K562 (cell line): ENCODE data around the gene WDR20. TPM values are rescaled to one million over a fixed set of nuclear protein-coding genes. Genes with fewer than 3 reads are reported as not detected.

Source experiments
- ATAC-seq: fragments of 200-7000 bp; cut with Tn5 transposase; 3 replicates; pipeline ENCODE4 v1.9.1; 2020; ENCODE audit warnings: moderate library complexity
- BruUV-seq: library from RNA; stranded (reverse); fragments of 400-500 nt; replicated peaks from 2 replicates; lab custom pipeline; 2021; lab: Mats Ljungman, UMichigan
- CTCF ChIA-PET: fragments of 300-600 bp; formaldehyde crosslinking; extraction: SDS; loops from one replicate; lab custom pipeline; 2021; ENCODE audit warnings: low intra/inter-chr PET ratio; lab: Yijun Ruan, JAX
- POLR2A ChIA-PET: fragments of 300-600, 350-650 bp; sonication (Branson Sonifier 250); formaldehyde crosslinking; extraction: SDS; loops from one replicate; lab custom pipeline; 2021; ENCODE audit warnings: antibody characterized with exemption, inconsistent platforms; lab: Yijun Ruan, JAX
- DNase-seq, 4 experiments: peaks; one replicate each; pipeline versions ENCODE4 v3.0.0 to v3.0.0-alpha.2; 2011 to 2018; ENCODE audit warnings: low spot score in 3 of 4, mixed read lengths in 3 of 4; ENCODE audit errors: extremely low read depth in 1 of 4
- FAIRE-seq: peaks from 2 replicates; lab custom pipeline; 2011; peaks lifted over from hg19 to GRCh38; lab: Jason Lieb, UNC
- H2AFZ ChIP-seq: 2 replicates; pipeline ENCODE4 v1.6.0; 2011; ENCODE audit warnings: low read depth, low read length, control low read depth, inconsistent platforms
- H3K27ac ChIP-seq: fragments of 200-600 bp; 3 replicates; pipeline ENCODE4 v1.8.0; 2011; ENCODE audit warnings: low read depth, mild to moderate bottlenecking, control low read depth, inconsistent platforms, low read length, moderate library complexity, mixed read lengths; ENCODE audit errors: extremely low read depth
- H3K27me3 ChIP-seq, 2 experiments: fragments of 300-600 bp in 1 of 2; 2 replicates in 1 of 2; 3 replicates in 1 of 2; pipeline versions ENCODE4 v1.6.0 to v1.8.0; 2011; ENCODE audit warnings: inconsistent platforms in 2 of 2, low read length in 2 of 2, mild to moderate bottlenecking in 1 of 2, mixed read lengths in 1 of 2, moderate library complexity in 1 of 2; ENCODE audit not compliant: control insufficient read depth in 2 of 2, insufficient read depth in 2 of 2
- H3K36me3 ChIP-seq: fragments of 300-600 bp; 3 replicates; pipeline ENCODE4 v1.8.0; 2011; ENCODE audit warnings: mild to moderate bottlenecking, low read length, inconsistent platforms; ENCODE audit not compliant: control insufficient read depth, insufficient read depth
- H3K4me1 ChIP-seq, 2 experiments: fragments of 200-600 bp in 1 of 2; replicated peaks in 1 of 2; 2 replicates in 1 of 2; 3 replicates in 1 of 2; pipeline versions ENCODE4 v1.5.1 to v1.8.0; 2011; ENCODE audit warnings: inconsistent platforms in 2 of 2, low read length in 2 of 2, mild to moderate bottlenecking in 1 of 2, mixed read lengths in 1 of 2, moderate library complexity in 1 of 2; ENCODE audit not compliant: control insufficient read depth in 2 of 2, insufficient read depth in 2 of 2
- H3K4me2 ChIP-seq: 2 replicates; pipeline ENCODE4 v1.6.1; 2011; ENCODE audit warnings: low read length, control low read depth, inconsistent platforms, mixed read lengths; ENCODE audit not compliant: insufficient read depth
- H3K4me3 ChIP-seq: fragments of 200-600 bp; sonication (generic), shearing (Covaris generic); 2 replicates; pipeline ENCODE4 v1.5.1; 2016; ENCODE audit warnings: control low read depth, inconsistent platforms
- H3K79me2 ChIP-seq: fragments of 200-600 bp; 3 replicates; pipeline ENCODE4 v1.8.0; 2011; ENCODE audit warnings: low read length, inconsistent platforms; ENCODE audit not compliant: control insufficient read depth, insufficient read depth
- H3K9ac ChIP-seq, 2 experiments: 2 replicates each; pipeline versions ENCODE4 v1.6.0 to v1.6.1; 2011; ENCODE audit warnings: low read depth in 2 of 2, low read length in 2 of 2, control low read depth in 1 of 2, inconsistent platforms in 1 of 2, mild to moderate bottlenecking in 1 of 2, mixed read lengths in 1 of 2; ENCODE audit not compliant: insufficient read depth in 1 of 2
- H3K9me1 ChIP-seq: one replicate; pipeline ENCODE4 v1.6.0; 2011; ENCODE audit warnings: inconsistent platforms, mild to moderate bottlenecking, low read length, moderate library complexity; ENCODE audit not compliant: control insufficient read depth, insufficient read depth
- H3K9me3 ChIP-seq: replicated peaks from 2 replicates; pipeline ENCODE4 v1.5.1; 2011; ENCODE audit warnings: low read depth, low read length, inconsistent platforms; ENCODE audit not compliant: control insufficient read depth, insufficient read depth
- H4K20me1 ChIP-seq: replicated peaks from 2 replicates; pipeline ENCODE4 v1.6.1; 2011; ENCODE audit warnings: low read length, inconsistent platforms, mixed read lengths; ENCODE audit not compliant: control insufficient read depth, insufficient read depth
- CBX1 ChIP-seq: sonication (generic); IDR thresholded peaks from 2 replicates; pipeline ENCODE4 v1.6.1; 2016; ENCODE audit warnings: antibody characterized with exemption, low read depth, mild to moderate bottlenecking
- FOS ChIP-seq: IDR thresholded peaks from 3 replicates; pipeline ENCODE4 v1.6.1; 2011; ENCODE audit not compliant: insufficient read length; ENCODE audit errors: extremely low read depth
- SREBF2 ChIP-seq: sonication (generic); formaldehyde crosslinking; IDR thresholded peaks from 2 replicates; pipeline ENCODE4 v1.4.0; 2020; ENCODE audit warnings: mild to moderate bottlenecking, missing genetic modification reagents
- TRIM24 ChIP-seq, 2 experiments: fragments of 450-650 bp; IDR thresholded peaks; 2 replicates each; pipeline ENCODE4 v1.6.1; 2016
- ZNF3 ChIP-seq: fragments of 250-450 bp; sonication (Bioruptor Pico); IDR thresholded peaks from 2 replicates; pipeline ENCODE4 v1.5.0; 2021; ENCODE audit warnings: mild to moderate bottlenecking, moderate library complexity
- WGBS: fragments of 100-300 bp; shearing (Covaris generic); methylation state at CpG from one replicate; pipeline ENCODE4 v1.1.6; 2016; ENCODE audit warnings: low coverage, mixed read lengths; ENCODE audit not compliant: insufficient coverage; ENCODE audit errors: missing lambda C conversion rate; 5-methylcytosine and 5-hydroxymethylcytosine counted together
- in situ Hi-C: fragments of 300-500 bp; cut with MboI; formaldehyde crosslinking; loops from 4 replicates; pipeline ENCODE4 v1.15.0; 2018; ENCODE audit warnings: inconsistent platforms, mixed read lengths
- intact Hi-C: fragments of 100-400 bp; cut with micrococcal nuclease; formaldehyde crosslinking; loops from 2 replicates; pipeline ENCODE4 v1.14.2; 2022
- polyA plus RNA-seq, 8 experiments: library from polyadenylated mRNA; depleted of rRNA in 4 of 8; stranded (reverse) in 5 of 8; unstranded in 3 of 8; fragments of >200 nt; fragmentation: Nextera tagmentation in 2 of 8; fragmentation: Illumina TruSeq in 1 of 8; extraction: Ambion mirVana in 2 of 8; extraction: Trizol in 1 of 8; gene quantifications; 2 replicates each; pipeline versions ENCODE4 v1.2.1 to v1.2.3, GENCODE V29; 2011 to 2014; ENCODE audit warnings: inconsistent platforms in 1 of 8, missing spikeins in 1 of 8
- total RNA-seq, 7 experiments: library from RNA; depleted of rRNA in 6 of 7; stranded (reverse); fragments of >200 nt in 6 of 7; fragmentation: Illumina TruSeq in 2 of 7; extraction: Trizol in 2 of 7; gene quantifications; 2 replicates each; pipeline versions ENCODE4 v1.2.1 to v1.2.3, GENCODE V29; 2011 to 2021; ENCODE audit warnings: low replicate concordance in 1 of 7
- TF ChIP-seq, protein P1 (sequence below): fragments of 450-650 bp; IDR thresholded peaks from 2 replicates; pipeline ENCODE4 v1.6.1; 2016; ENCODE audit warnings: mild to moderate bottlenecking, moderate library complexity
- TF ChIP-seq, protein P2 (sequence below): fragments of 250-450 bp; sonication (Bioruptor Pico); IDR thresholded peaks from 2 replicates; pipeline ENCODE4 v1.4.0; 2020; ENCODE audit warnings: mild to moderate bottlenecking, moderate library complexity

The WDR20 gene
- total and polyA plus RNA-seq, 9 of the 15 experiments (the other 6 are each of a cell fraction or from before 2014, with no cell fraction given) = 7.0 to 15.3 (median 11.8) TPM

DNA sequence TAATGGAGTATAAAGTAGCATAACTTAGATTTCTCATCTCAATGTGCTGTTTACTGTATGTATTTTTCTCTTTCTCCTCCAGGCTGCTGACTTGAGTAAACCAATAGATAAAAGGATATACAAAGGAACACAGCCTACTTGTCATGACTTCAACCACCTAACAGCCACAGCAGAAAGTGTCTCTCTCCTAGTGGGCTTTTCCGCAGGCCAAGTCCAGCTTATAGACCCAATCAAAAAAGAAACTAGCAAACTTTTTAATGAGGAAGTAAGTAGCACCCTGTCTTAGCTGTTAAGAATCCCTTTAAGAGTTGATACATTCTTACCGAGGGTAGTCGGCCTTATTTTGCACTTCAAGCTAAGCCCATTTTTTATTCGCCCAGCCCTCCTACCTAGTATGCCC lies 55.2 kb downstream of the WDR20 start:
- no peaks in the 10 kb centered on the region for H3K9me1 ChIP-seq
- no peak overlapping the region for H3K4me3 ChIP-seq
- H3K27me3 ChIP-seq = no peaks in the 10 kb centered on the region
- peaks cover 7% of the 10 kb centered on the region for H4K20me1 ChIP-seq
- H2AFZ ChIP-seq = no peak overlapping the region
- no peak overlapping the region for H3K9ac ChIP-seq
- FAIRE-seq (no peak), DNase-seq (no peak), ATAC-seq (no peak)
- POLR2A ChIA-PET = no interaction called here
- in situ Hi-C loops = no loop called here
- no peak overlapping the region for H3K4me2 ChIP-seq
- intact Hi-C loops = no loop called here
- H3K36me3 ChIP-seq = peaks cover 38% of the 10 kb centered on the region; the same call in 2 of the 3 replicates
- H3K4me1 ChIP-seq = peaks cover 3 to 7% of the 10 kb centered on the region in 2 experiments; a peak in 3 of 5 replicates
- WGBS = 92% methylated on average over 4 of the region's 4 CpGs
- H3K79me2 ChIP-seq = peaks cover 26% of the 10 kb centered on the region
- CTCF ChIA-PET = no interaction called here
- H3K9me3 ChIP-seq = no peaks in the 10 kb centered on the region
- BruUV-seq = no TSS peak
- no peak overlapping the region for H3K27ac ChIP-seq
- TF ChIP-seq SREBF2 (CRISPR knock-in tag) (no peak), ZNF3 (CRISPR knock-in tag) (no peak), CBX1 (no peak), FOS (no peak), TRIM24 (IDR thresholded peaks at IDR 0.05) (no peak)
- TF ChIP-seq, protein P1, sequence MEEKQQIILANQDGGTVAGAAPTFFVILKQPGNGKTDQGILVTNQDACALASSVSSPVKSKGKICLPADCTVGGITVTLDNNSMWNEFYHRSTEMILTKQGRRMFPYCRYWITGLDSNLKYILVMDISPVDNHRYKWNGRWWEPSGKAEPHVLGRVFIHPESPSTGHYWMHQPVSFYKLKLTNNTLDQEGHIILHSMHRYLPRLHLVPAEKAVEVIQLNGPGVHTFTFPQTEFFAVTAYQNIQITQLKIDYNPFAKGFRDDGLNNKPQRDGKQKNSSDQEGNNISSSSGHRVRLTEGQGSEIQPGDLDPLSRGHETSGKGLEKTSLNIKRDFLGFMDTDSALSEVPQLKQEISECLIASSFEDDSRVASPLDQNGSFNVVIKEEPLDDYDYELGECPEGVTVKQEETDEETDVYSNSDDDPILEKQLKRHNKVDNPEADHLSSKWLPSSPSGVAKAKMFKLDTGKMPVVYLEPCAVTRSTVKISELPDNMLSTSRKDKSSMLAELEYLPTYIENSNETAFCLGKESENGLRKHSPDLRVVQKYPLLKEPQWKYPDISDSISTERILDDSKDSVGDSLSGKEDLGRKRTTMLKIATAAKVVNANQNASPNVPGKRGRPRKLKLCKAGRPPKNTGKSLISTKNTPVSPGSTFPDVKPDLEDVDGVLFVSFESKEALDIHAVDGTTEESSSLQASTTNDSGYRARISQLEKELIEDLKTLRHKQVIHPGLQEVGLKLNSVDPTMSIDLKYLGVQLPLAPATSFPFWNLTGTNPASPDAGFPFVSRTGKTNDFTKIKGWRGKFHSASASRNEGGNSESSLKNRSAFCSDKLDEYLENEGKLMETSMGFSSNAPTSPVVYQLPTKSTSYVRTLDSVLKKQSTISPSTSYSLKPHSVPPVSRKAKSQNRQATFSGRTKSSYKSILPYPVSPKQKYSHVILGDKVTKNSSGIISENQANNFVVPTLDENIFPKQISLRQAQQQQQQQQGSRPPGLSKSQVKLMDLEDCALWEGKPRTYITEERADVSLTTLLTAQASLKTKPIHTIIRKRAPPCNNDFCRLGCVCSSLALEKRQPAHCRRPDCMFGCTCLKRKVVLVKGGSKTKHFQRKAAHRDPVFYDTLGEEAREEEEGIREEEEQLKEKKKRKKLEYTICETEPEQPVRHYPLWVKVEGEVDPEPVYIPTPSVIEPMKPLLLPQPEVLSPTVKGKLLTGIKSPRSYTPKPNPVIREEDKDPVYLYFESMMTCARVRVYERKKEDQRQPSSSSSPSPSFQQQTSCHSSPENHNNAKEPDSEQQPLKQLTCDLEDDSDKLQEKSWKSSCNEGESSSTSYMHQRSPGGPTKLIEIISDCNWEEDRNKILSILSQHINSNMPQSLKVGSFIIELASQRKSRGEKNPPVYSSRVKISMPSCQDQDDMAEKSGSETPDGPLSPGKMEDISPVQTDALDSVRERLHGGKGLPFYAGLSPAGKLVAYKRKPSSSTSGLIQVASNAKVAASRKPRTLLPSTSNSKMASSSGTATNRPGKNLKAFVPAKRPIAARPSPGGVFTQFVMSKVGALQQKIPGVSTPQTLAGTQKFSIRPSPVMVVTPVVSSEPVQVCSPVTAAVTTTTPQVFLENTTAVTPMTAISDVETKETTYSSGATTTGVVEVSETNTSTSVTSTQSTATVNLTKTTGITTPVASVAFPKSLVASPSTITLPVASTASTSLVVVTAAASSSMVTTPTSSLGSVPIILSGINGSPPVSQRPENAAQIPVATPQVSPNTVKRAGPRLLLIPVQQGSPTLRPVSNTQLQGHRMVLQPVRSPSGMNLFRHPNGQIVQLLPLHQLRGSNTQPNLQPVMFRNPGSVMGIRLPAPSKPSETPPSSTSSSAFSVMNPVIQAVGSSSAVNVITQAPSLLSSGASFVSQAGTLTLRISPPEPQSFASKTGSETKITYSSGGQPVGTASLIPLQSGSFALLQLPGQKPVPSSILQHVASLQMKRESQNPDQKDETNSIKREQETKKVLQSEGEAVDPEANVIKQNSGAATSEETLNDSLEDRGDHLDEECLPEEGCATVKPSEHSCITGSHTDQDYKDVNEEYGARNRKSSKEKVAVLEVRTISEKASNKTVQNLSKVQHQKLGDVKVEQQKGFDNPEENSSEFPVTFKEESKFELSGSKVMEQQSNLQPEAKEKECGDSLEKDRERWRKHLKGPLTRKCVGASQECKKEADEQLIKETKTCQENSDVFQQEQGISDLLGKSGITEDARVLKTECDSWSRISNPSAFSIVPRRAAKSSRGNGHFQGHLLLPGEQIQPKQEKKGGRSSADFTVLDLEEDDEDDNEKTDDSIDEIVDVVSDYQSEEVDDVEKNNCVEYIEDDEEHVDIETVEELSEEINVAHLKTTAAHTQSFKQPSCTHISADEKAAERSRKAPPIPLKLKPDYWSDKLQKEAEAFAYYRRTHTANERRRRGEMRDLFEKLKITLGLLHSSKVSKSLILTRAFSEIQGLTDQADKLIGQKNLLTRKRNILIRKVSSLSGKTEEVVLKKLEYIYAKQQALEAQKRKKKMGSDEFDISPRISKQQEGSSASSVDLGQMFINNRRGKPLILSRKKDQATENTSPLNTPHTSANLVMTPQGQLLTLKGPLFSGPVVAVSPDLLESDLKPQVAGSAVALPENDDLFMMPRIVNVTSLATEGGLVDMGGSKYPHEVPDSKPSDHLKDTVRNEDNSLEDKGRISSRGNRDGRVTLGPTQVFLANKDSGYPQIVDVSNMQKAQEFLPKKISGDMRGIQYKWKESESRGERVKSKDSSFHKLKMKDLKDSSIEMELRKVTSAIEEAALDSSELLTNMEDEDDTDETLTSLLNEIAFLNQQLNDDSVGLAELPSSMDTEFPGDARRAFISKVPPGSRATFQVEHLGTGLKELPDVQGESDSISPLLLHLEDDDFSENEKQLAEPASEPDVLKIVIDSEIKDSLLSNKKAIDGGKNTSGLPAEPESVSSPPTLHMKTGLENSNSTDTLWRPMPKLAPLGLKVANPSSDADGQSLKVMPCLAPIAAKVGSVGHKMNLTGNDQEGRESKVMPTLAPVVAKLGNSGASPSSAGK = no peak
- TF ChIP-seq, protein P2, sequence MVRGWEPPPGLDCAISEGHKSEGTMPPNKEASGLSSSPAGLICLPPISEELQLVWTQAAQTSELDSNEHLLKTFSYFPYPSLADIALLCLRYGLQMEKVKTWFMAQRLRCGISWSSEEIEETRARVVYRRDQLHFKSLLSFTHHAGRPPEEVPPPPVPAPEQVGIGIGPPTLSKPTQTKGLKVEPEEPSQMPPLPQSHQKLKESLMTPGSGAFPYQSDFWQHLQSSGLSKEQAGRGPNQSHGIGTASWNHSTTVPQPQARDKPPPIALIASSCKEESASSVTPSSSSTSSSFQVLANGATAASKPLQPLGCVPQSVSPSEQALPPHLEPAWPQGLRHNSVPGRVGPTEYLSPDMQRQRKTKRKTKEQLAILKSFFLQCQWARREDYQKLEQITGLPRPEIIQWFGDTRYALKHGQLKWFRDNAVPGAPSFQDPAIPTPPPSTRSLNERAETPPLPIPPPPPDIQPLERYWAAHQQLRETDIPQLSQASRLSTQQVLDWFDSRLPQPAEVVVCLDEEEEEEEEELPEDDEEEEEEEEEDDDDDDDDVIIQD (CRISPR knock-in tag) = no peak
